ENCODE measurements around the gene PCDH9.

PCDH9 gene

DNA sequence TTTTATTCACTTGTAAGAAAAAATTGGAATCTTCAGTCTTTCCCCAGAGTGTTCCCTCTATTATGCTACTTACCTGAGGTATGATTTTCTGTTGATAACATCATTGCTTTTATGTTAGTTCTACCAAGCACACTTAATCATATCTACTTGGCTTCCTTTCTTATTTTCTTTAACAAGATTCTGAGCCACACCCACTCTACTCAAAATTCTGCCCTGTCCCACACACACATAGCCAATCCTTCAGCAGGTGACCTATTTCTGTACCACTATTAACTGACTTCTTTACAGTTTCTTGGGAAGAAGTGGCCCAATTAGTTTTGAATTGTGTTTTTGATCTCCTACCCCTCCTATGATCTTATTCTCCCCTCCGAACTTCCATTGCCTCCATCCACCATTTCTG lies 215.7 kb downstream of the PCDH9 start:
- no peak for DNase-seq

DNA sequence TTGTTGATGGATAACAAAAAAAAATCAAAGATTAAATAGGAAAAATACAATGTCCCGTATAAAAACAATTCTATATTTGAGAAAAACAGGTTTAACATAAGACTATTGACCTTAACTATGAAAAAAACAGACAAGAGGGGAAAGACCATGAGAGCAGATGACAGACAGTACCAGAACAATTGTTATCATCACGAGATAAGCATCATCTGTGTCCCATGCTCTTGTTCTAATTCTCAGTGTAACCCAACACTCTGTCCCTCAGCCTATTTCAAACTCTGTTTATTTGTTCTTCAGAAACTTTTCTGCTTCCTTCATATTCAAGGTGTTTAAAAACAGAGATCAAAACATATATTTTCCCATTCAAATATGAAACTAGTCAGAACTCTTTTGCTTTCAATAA lies 216.4 kb downstream of the PCDH9 start:
- DNase-seq = no peak

DNA sequence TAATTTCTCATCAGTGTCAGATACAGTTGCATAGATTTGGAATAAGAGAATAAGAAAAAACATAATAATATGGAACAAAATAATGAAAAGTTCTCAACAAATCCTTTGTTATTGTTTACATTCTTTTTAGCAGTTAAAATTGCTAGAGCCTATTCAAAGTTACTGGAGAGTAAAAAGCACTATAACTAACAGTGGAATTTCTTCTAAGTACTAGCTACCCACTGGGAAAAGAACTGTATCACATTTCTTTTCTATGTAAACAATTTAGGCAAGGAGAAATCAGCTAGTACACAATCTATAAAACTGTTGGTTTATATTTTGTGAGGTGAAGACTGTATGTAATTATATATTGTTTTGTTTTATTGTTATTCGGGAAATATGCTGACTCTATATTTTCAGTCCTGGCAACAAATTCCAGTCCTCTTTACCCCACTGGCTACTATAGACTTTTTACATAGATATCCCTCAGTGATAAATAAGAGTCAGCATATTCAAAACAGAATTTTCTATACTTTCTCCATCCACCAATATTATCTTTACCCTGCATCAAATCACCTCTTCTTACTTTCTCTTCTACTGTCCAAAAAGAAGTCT lies 222.0 kb downstream of the PCDH9 start:
- DNase-seq = no peak

DNA sequence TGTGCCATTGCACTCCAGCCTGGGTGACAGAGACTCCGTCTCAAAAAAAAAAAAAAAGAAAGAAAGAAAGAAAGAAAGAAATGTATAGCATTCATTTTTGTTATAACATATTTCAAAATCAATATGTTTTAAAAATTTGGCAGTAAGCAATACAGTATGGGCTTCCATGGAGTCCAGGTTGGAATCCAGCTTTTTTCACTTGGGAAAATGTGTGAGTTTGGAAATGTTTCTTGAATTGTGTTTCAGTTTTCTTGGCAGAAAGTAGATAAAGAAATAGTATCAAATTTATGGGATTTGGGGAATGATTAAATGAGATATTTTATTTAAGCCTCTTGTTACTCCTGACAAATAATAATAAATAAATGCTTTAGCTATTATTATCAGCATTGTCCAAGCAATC lies 225.6 kb downstream of the PCDH9 start:
- DNase-seq = no peak

DNA sequence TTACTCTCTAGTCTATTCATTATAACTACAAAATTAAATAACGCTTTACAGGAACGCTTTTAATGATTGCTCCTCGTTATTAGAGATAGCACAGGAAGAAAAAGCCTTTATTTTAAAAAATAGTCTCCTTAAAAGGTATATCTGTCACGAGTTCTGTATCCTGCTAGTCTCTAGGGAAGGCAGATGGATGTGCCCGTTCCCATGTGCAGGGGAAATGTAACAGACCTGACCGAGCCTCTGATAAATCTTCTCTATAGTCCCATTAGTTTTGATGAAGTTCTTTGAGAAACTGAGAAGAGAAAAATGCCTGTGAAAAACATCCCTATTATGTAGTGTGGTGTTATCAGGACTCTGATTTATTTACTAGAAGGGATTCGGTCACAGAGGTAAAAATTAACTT lies 226.4 kb downstream of the PCDH9 start:
- no peak for DNase-seq

DNA sequence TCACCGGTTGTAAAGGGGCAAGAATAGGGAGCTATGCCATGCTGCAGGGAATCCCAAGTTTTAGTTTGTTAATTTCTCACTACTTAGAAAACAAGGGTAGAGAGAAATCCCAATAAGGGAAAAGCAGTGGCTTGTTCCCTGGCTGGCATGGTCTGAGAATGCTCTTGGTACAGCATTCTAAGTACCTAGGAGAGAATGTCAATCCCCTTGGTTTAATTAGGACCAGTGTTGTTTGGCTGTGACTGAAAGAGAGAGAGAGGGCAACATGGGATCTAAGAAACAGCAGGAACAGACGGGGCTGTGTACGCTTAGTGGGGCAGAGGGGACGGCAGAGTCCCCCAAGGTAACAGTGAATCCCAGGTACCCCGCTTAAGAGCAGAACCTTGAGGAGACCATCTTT lies 228.8 kb downstream of the PCDH9 start:
- DNase-seq = no peak

DNA sequence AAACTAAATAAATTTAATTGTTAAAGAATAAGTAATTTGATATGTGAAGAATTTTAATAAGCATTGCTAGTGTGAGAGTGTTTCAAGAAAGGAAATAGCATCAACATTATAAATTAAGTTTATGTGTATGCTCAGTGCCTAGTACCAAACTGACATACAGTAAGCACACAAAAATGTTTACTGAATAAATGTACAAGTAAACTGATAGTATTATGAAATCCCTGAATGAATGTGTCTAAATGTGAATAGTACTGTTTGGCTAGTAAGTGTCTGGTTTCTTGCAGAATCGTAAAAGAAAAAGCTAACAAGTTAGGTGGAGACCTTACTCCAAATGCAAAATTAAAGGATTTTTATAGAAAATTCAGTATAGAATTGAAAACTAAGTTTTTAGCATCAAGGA lies 233.6 kb downstream of the PCDH9 start:
- no peak for DNase-seq

DNA sequence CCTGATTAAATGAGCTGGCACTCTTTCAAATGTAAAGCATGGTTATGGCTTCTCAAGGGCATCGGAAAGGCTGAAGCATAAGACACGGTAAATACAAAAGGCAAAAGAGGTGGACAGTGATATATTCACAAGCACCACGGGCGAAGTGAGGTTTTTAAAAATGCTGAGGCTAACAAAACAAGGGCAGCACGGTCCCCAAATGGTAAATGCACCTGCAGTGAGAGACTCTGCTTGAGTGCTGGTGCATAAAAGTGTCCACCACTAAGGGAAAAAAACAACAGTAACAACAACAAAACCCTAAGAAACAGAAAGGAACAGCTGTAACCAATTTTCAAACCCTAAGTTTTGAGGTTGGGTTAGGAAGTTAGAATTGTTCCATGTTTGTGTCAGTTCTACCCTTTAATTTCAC lies 234.9 kb downstream of the PCDH9 start:
- no peak for DNase-seq

DNA sequence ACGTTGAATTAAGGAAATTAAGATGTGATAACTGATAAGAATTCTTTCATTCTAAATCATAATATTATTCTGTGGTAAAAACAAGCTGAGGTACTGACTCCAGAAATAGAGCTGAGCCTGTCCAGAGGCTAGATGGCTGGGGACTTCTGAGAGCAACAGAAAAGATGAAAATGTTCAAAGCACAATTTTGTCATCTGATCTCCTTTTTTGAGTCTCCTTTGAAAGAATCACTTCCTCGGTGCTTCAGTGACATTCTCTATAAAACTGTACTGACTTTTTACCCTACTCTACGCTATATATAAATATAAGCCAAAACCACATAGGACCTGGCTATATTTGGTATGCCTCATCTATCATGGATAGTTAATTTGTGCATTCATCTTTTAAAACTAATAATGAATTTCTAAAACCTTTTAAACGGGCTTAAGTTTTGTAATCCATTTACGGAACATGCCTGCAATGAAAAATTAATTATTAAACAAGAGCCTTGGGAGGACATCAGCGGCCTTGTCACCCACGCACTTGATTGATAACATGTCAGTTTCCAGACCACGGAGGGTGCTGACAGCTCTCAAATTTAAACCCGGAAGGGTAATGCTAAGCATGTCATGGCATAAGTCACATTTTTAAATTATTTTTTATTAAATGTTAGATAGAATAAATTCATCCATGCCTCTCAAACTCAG lies 235.5 kb downstream of the PCDH9 start:
- no peak for DNase-seq

DNA sequence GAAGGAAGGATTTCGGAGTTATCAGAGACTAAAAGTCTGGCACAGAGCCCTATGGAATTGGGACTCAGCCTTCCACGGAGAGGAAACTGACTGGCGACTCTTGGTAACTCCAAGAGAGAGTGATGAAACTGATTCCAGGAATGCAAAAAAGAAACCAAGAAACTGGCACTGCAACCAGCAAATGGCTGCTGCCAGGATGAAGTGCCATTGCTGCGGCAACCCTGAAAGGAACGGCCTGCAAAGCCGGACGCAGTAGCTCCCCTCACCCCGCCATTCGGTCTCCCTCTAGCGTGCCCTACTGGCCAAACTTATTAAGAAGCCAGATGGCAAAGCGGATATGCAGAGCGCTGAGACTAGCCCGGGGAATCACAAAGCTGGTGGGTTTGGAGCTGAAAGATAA lies 236.0 kb downstream of the PCDH9 start:
- no peak for DNase-seq

DNA sequence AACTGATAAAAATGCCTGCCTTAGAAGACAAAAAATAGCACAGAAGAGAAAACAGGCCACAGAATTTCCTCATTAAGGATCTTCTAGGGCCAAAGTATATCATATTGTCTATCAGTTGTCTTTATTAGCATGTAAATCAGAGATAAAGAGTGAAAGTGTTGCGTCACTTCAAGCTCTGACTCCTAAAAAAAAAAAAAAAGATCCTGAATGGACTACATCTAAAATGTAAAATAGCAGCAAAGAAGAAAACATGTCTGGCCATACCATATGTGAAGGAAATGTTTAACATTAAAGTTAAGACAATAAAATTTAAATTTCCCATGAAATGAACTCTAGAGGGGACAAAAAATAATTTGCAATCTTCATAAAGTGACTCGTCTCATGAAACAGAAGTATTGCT lies 237.4 kb downstream of the PCDH9 start:
- DNase-seq = no peak

DNA sequence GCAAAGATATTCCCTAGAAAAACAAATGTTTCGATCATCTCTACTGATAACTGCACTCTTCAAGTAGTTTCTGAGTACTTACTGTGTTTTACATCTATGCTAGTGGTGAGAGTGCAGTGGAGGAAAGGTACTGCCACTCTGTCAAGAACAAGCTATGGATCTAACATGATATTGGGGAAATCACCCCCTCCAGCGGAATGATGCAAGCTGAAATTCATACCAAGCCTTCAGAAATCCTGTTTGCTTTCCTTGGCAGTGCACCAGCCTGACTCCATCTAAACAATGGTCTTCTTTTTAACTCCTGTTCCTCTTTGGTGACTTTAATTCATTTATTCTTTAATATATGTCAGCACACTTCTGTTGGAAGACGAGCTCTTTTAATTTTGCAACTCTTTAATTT lies 238.0 kb downstream of the PCDH9 start:
- no peak for DNase-seq

DNA sequence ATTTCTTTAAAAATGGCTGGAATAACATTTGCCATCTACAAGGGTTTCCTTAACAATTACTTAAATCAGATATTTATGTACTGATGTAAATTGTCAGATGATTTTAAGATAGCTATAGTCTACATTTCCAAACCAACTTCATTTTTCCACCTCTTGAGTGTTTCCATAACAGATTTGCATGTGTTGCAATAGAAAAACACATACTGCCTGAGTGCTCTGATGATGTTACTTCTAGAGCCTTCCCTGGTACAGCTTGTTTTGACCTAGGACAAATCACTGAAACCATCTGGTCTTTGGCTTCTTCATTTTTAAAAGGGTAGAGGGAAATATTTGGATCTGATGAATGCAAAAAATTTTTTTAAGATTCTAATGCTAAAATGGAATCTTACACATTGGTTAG lies 245.9 kb downstream of the PCDH9 start:
- no peak for DNase-seq

DNA sequence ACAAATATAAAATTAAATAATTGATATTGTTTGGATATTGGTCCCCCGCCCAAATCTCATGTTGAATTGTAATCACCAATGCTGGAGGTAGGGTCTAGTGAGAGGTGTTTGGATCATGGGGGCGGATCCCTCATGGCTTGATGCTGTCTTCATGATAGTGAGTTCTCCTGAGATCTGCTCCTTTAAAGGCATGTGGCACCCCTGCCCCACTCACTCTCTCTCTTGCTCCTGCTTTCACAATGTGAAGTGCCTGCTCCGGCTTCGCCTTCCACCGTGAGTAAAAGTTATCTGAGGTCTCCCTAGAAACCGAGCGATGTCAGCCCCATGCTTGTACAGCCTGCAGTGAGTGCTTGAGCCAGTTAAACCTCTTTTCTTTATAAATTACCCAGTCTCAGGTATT lies 248.2 kb downstream of the PCDH9 start:
- no peak for DNase-seq

DNA sequence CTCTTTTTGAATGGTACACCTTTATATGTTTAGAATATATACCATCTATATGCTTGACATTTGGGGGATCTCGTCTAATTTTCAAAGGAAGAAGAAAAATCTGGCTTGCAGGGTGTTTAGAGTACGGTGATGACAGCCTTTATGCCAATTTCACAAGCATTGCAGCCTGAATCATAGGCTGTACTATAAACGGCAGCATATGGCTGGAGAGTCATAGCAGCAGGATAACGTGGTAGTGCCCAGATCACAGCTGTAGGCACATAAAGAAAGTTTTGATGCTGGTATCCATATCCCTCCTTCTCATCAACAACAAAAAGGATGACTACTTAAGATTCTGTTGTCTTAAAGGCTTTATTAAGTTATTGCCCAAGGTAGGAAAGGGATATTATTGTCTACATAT lies 253.0 kb downstream of the PCDH9 start:
- DNase-seq = no peak

DNA sequence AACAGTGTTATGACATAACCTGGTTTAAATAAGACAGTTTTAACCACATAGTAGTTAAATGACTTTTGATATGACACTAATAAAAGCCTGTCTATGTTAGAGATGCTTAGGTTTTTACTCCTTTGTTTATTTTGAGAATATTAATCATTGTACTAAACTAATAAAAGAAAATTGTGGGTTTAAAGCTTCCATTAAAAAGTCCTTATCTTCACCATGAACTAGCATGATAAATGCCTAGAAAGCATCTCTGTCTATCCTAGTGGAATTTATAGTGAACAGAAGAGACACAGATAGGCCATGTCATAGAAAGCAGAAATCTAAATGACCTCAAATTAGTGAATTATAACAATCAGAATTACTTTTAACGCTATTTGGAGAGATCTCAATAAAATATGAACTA lies 255.2 kb downstream of the PCDH9 start:
- no peak for DNase-seq

DNA sequence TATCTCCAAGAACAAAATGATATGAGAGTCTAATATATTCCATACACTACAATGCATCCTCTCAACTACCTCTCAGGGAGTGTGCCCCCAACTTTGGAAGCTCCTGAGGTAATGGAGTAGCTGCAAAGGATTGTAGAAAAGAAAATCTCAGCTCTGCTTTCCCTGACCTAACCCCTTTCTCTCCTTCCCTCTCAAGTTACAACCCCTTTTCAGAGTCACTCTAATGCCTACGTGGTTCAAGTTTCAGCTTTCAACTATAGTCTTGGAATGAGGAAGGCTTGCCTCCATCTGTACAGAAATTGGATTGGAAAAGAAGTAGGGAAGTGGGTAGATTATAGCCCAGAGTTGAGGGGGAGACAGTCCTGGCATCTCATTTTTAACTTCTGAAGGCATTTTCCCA lies 256.0 kb downstream of the PCDH9 start:
- DNase-seq = no peak

DNA sequence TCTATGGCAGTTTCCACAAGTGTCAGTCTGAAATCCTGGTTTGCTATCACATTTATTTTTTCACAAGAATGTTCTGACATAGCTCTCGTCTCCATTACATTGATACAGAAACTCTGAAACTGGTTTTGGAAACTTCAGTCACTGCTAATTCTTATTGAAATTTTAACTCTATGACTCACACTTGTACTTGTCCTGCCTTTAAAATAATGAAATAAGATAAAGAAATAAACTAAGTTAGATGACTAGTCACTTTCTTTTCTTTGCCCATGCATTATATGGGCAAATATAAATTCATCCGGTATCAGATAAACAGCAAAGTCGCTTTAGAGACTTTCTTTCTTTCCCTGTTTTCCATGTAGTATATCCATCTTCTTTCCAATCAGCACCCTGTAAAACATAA lies 257.5 kb downstream of the PCDH9 start:
- no peak for DNase-seq

DNA sequence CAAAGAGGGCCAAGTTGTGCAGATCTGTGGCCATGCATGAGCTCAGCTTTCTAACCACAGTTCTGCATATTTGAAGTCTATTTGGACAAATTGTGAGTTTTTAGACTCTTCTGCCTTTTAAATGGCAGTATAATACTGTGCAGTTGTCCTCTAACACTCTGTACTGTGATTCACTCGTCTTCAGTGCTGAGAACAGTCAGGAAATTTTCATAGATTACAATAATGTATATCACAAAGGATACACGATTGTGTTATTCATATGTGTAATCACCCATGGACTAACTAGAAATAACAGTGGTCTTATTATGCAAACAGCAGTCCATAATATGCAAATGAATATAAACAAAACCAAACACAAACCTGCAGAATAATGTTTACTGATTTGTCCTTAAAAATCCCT lies 259.1 kb downstream of the PCDH9 start:
- DNase-seq = no peak

DNA sequence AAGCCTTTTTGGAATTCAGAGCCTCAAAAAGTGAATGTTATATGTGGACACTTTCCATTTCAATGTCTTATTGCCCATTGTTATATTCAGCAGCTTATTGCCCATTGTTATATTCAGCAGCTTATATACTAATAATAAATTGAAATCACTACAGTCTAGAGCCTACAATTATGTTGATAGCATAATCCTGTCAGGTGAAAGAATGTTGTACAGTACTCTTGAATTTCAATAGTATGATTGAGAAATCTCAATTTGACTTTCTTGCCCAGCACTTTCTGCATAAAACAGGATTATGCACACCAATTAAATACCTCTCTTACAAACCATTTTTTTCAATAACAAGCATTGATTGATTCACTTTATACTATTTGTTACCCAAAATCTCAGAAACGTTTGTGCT lies 260.8 kb downstream of the PCDH9 start:
- DNase-seq = no peak

DNA sequence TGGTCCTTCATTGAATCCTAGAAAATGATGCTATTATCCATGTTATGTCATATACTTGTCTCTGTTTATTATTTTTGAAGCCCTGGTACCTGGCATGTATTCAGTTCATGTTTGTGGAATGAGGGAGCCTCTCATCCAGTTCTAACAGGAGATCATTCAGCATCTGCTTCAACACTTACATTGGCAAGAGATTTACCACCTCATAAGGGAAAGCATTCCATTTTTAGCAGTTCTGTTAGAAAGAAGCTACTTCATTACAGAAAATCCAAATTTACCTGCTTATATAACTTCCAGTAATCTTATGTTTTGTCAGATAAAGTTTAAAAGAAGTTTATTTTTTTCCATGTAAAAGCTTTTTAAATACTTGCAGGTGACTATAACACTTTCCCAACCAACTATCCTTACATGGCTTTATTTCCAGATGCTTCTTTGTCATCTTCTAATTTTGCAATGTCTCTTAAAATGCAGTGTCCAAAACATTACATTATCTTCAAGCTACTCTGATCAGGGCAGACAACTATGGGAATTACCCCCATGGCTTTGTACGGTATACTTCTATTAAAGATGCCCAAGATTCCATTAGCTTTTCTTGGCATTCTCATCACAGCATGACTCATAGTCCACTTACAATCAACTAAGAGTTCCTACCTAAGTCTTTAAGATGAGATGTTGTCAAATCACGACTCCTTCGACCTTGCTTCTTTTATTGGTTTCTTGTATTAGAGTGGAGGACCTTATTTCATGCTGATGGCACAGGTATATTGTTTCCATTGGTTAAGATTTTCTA lies 262.1 kb downstream of the PCDH9 start:
- DNase-seq = no peak

DNA sequence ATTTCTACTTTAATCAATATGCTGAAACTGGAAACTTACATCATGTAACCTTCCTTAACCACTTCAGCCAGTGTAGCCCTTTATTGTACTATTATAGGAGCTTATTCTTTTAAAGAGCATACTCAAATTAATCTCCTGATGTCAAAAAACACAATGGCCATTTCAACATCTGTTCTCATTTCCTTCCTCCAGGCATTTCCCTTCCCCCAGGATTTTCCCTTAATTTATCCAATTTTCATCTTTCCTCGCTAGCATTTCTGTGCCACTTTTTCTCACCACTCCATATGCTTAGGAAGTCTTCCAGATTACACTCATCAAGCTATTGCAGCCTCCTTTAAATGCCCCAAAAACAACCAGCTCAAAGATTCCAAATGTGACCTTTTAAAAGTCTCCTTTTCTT lies 265.0 kb downstream of the PCDH9 start:
- DNase-seq = no peak

DNA sequence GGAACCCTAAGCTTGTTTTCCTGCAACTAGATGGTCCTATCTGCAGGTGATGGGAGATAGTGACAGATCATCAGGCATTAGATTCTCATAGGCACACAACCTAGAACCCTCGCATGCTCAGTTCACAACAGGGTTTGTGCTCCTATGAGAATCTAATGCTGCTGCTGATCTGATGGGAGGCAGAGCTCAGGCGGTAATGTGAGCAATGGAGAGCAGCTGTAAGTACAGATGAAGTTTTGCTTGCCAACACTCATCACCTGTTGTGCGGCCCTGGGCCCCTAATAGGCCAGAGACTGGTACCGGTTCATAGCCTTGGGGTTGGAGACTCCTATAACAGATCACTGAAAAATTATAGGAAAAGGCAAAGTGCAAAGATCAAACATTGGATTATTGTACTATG lies 267.2 kb downstream of the PCDH9 start:
- DNase-seq = no peak

DNA sequence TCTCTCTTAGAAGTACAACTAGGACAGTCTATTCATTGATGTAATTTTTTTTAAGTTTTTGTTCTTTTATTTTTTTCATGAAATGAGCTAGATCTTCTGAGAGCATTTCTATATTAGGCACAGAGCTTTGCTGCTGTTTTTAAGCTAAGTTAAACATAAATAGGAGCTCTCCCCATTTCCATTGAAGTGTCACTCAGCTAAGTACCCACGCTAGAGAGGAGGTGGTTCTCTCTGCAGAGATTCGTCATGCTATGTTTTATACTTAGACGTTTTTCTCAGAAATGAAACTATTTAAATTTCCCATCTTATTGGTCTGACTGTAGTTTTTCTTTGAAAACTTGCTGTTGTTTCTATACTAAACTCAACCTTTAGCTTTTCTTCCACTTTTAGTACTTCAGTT lies 271.5 kb downstream of the PCDH9 start:
- DNase-seq = no peak

DNA sequence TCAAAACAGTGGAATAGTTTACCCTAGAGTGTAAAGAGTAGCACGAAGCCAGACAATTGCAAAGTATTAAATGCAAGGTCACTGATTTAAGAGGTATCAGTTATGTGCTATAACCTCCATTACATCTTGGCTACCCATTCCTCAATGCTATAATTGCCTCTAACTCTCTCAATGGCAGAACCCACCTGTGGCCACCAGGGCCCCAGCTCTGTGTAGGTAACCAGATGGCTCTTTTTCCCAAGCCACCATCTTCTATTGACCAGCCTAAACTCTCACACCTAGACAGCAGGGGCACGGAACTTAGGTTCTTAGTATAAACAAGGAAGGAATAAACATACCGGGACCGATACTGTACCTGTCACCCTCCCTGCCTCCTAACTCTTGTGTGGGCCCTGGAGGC lies 277.6 kb downstream of the PCDH9 start:
- DNase-seq = no peak
